GM23248 (cell line): ENCODE measurements around the gene FLG.

ENCODE experiments used
- EZH2 ChIP-seq: fragments of 200-600 bp; sonication (generic); IDR thresholded peaks from 2 replicates; pipeline ENCODE4 v1.6.1; 2018; ENCODE audit warnings: antibody characterized with exemption, mild to moderate bottlenecking; ENCODE audit not compliant: insufficient read depth, poor library complexity, severe bottlenecking
- EZH2phosphoT487 ChIP-seq: fragments of 200-600 bp; sonication (generic); IDR thresholded peaks from 2 replicates; pipeline ENCODE4 v1.6.1; 2018; ENCODE audit warnings: antibody characterized with exemption, moderate library complexity, mild to moderate bottlenecking, low read depth; ENCODE audit not compliant: insufficient read depth

GRCh38 chr1:152348447-152348846 is 23.4 kb upstream of the FLG start:
- TF ChIP-seq EZH2 (no peak), EZH2phosphoT487 (no peak)
